SK-MEL-5 (cell line): Measurements from ENCODE around the gene MOB1B. TPM values are rescaled to one million over a fixed set of nuclear protein-coding genes. Genes with fewer than 3 reads are reported as not detected.
"Not testable (repeated sequence)": the region's sequence is repeated elsewhere in the genome, so short reads cannot be mapped to it uniquely, and the experiment has no call there.

Experiments
- DNase-seq: peaks from one replicate; pipeline ENCODE4 v3.0.0-alpha.2; 2016; ENCODE audit warnings: low read depth, low spot score
- in situ Hi-C: cut with HindIII; loops from 2 replicates; pipeline ENCODE4 v1.10.0; 2016; ENCODE audit warnings: low sequenced_read_pairs, high pct_unique_total_duplicates, low pct_unique_long_range_greater_than_20kb
- total RNA-seq: library from RNA; depleted of rRNA; stranded (reverse); fragments of >200 nt; shearing (Covaris generic); gene quantifications from 2 replicates; pipeline ENCODE4 v1.2.3, GENCODE V29; 2014; rRNA removed

Gene MOB1B
- total RNA-seq, 1 experiment from 2014 or later, result 23.3 TPM

DNA sequence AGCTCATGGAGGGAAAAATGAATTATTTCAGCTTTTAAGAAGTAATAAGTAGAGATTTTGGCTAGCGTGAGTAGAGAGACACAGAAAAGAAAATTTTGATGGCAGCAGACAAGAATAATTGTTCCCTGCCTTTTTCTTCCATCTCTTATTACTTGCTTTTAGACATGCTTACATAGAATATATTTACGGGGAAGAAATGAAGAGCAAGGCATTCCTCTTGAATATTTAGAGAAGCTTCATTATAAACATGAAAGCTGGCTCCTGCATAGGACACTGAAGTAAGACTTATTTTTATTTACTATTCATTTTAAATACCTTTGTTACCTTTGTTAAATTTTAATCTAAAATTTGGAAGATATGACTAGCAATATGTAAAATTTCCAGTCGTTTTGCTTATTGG, 123.5 kb downstream of the MOB1B start:
- DNase-seq, result no peak
- in situ Hi-C loops, result no loop called here

GRCh38 chr4:71026086-71026485, 123.9 kb downstream of the MOB1B start:
- in situ Hi-C loops, result no loop called here
- DNase-seq, result peak; percentile 63

GRCh38 chr4:71027611-71028010, 125.4 kb downstream of the MOB1B start:
- in situ Hi-C loops, result no loop called here

DNA sequence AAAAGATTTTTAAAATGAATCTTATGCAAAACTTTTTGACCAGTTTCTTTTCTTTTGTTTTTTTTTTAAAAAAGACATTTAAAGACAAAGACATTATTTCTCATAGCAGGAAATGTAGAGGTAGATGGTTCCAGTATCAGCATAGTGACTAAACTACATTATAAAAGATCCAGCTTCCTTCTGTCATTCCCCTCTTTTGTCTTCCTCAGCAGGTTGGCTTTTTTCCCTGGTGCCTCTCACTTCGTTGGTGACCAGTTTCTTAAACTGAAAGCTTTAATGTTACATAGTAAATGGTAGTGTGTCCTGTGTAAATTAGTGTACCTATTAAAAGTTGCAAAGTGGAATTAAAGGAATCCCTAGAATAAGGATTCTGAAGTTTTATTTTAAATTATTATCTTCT, 127.3 kb downstream of the MOB1B start:
- in situ Hi-C loops, result no loop called here
- DNase-seq, result no peak

More at GRCh38 chr4:71027611-71028010, 125.4 kb downstream of the MOB1B start:
- DNase-seq, result no peak

- DNase-seq, in situ Hi-C loops: not testable (repeated sequence)
Measured at GRCh38 chr4:71032106-71032505, 129.9 kb downstream of the MOB1B start.

Other genes with a start within 250 kb of the MOB1B start
- not detected in 2 replicates for gene JCHAIN, start 235.9 kb upstream of the MOB1B start, total RNA-seq
- 20.8 and 22.7 TPM in 2 replicates for gene UTP3, start 213.8 kb upstream of the MOB1B start, total RNA-seq
- gene RUFY3, start 180.4 kb upstream of the MOB1B start, total RNA-seq, result 25.7 and 28.3 TPM in 2 replicates
- gene GRSF1, start 62.5 kb upstream of the MOB1B start, total RNA-seq, result 194 and 215 TPM in 2 replicates
- 14.6 and 16.0 TPM in 2 replicates for gene DCK, start 91.3 kb downstream of the MOB1B start, total RNA-seq